Parathyroid adenoma (tissue), 2 donors: ENCODE data around the gene ITPR3.

Experiments used
- H2AFZ ChIP-seq: fragments of 300-600 bp; sonication (generic); one replicate; pipeline ENCODE4 v1.7.0; 2017; ENCODE audit warnings: antibody characterized with exemption, mild to moderate bottlenecking
- H3K27ac ChIP-seq: fragments of 300-600 bp; sonication (generic); one replicate; pipeline ENCODE4 v1.7.0; 2017
- H3K27me3 ChIP-seq: fragments of 300-600 bp; sonication (generic); one replicate; pipeline ENCODE4 v1.7.0; 2017; ENCODE audit warnings: low read length; ENCODE audit not compliant: control insufficient read depth, insufficient read depth
- H3K36me3 ChIP-seq: fragments of 300-600 bp; sonication (generic); one replicate; pipeline ENCODE4 v1.7.0; 2017; ENCODE audit warnings: low read length; ENCODE audit not compliant: control insufficient read depth, insufficient read depth
- H3K4me1 ChIP-seq: fragments of 300-600 bp; sonication (generic); one replicate; pipeline ENCODE4 v1.7.0; 2017; ENCODE audit warnings: control low read depth
- H3K4me2 ChIP-seq: fragments of 300-600 bp; sonication (generic); one replicate; pipeline ENCODE4 v1.7.0; 2017; ENCODE audit warnings: low read length
- H3K4me3 ChIP-seq: fragments of 300-600 bp; sonication (generic); one replicate; pipeline ENCODE4 v1.7.0; 2017; ENCODE audit warnings: low read depth, low read length
- H3K79me2 ChIP-seq: fragments of 300-600 bp; sonication (generic); one replicate; pipeline ENCODE4 v1.7.0; 2017; ENCODE audit warnings: control low read depth
- H3K9ac ChIP-seq: fragments of 300-600 bp; sonication (generic); one replicate; pipeline ENCODE4 v1.7.0; 2017; ENCODE audit warnings: mild to moderate bottlenecking
- H3K9me3 ChIP-seq: fragments of 300-600 bp; sonication (generic); one replicate; pipeline ENCODE4 v1.7.0; 2017; ENCODE audit warnings: low read length; ENCODE audit not compliant: control insufficient read depth
- TF ChIP-seq, protein P1 (sequence below): fragments of 300-600 bp; sonication (generic); IDR thresholded peaks from one replicate; pipeline ENCODE4 v1.7.0; 2017; ENCODE audit warnings: antibody characterized with exemption, mild to moderate bottlenecking
- donor health status: primary hyperparathyroidism.

ITPR3 gene

DNA sequence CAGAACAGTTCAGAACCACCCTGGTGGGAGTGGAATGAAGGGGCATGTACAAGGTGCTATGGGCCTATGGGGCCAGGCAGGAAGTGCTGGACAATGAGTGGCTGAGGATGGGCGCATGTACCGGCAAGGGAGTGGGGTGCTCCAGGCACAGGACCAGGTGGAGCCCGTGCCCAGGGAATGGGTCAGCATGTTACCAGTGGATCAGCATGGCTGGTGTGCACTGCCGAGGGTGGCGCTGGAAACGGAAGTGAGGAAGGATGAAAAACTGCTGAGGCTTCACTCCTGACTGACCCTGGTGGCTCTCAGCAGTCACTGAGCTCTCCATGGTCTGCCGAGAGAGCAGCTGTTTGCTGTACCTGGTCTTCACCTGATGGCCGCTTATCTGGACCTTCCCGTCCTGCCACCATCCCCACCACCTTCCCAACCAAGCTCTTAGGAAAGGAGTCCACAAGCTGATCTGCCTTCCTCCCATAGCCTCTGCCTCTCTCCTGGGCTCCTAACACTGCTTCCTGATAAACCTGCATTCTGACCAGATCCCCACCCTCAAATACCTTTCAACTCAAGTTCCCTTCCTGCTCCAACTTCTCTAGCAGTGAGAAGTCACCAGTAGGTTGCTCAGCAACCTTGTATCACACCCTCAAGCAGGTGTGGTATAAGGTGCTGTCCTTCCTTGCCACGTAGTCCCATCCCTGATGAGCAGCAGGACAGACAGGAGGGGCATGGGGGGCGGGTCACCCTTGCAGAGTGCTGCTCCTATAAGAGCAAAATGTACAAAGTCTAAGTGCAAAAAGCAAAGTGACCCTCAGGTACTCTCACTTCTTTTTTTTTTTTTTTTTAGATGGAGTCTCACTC, 83.3 kb downstream of the ITPR3 start:
- Histone ChIP-seq H3K9me3 (no peaks in the 10 kb centered on the region), H3K27ac (no peak overlapping the region), H3K79me2 (peaks cover 2% of the 10 kb centered on the region), H3K36me3 (no peaks in the 10 kb centered on the region), H3K4me2 (no peak overlapping the region), H2AFZ (no peak overlapping the region), H3K4me1 (no peaks in the 10 kb centered on the region), H3K27me3 (no peaks in the 10 kb centered on the region), H3K9ac (no peak overlapping the region), H3K4me3 (no peak overlapping the region)
- TF ChIP-seq, protein P1, sequence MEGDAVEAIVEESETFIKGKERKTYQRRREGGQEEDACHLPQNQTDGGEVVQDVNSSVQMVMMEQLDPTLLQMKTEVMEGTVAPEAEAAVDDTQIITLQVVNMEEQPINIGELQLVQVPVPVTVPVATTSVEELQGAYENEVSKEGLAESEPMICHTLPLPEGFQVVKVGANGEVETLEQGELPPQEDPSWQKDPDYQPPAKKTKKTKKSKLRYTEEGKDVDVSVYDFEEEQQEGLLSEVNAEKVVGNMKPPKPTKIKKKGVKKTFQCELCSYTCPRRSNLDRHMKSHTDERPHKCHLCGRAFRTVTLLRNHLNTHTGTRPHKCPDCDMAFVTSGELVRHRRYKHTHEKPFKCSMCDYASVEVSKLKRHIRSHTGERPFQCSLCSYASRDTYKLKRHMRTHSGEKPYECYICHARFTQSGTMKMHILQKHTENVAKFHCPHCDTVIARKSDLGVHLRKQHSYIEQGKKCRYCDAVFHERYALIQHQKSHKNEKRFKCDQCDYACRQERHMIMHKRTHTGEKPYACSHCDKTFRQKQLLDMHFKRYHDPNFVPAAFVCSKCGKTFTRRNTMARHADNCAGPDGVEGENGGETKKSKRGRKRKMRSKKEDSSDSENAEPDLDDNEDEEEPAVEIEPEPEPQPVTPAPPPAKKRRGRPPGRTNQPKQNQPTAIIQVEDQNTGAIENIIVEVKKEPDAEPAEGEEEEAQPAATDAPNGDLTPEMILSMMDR = no peak

DNA sequence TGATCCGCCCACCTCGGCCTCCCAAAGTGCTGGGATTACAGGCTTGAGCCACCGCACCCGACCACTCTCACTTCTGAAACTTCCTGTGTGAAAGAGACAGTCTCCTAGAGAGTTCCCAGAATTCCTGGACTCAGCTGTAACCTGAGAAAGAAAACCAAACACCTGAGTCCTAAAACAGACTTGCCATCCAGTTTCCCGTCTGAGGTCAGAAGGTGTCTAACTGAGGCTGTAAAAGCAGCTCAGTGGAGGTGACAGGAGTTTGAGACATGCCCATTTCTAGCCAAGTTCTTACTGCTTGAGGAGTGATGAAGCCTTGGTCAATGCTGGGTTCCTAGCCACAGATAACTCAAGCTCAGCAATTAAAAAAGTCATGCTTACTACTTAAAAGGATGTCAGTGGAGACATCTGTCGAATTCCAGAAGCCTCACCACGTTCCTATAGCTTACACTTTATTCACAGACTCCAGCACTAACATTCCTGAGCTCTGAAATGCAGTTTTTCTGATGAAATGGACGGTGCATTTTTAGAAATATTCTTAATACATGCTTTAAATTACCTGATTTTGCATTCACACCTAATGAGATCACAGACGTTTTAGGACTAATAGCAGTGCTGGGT, 84.3 kb downstream of the ITPR3 start:
- Histone ChIP-seq H3K27ac (no peak overlapping the region), H3K4me2 (no peak overlapping the region), H3K4me3 (no peak overlapping the region), H3K4me1 (no peaks in the 10 kb centered on the region), H3K79me2 (peaks cover 3% of the 10 kb centered on the region), H3K27me3 (no peaks in the 10 kb centered on the region), H3K9me3 (no peaks in the 10 kb centered on the region), H2AFZ (no peak overlapping the region), H3K36me3 (no peaks in the 10 kb centered on the region), H3K9ac (no peak overlapping the region)
- TF ChIP-seq, protein P1 = no peak

DNA sequence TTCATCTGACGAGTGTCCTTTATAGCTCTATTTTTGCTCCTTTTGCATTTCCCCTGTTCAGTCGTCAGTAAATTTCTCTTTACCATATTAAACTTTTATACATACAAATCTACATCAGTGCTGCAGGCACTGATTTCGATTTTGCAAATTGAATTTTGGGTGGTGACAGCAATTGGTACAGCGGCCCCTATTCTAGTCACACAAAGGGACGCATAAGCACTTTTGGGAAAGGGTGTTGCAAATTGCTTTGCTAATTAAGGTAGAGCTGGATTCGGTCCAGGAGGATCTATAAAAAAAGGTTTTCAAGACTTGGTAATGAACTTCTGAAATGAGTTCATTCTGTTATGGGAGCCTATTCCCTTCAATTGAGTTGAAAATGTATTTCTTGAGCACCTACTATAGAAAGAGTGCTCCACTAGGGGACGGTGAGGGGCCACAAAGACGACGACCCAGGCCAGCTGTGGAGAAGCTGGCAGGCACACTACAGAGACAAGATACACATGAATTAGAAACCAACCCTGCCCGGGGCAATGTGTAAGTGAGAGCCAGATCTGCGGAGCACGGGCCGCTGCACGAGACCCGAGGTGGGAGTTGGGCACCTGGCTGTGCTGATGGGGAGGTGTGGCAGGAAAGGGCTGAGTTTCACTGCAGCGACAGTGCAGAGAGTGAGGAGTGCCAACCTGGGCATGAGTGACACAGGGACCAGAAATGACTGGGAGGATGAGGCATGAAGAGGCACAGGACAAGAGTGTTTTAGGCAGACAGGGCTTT, 85.0 kb downstream of the ITPR3 start:
- H2AFZ ChIP-seq = no peak overlapping the region
- TF ChIP-seq, protein P1 = no peak
- H3K4me2 ChIP-seq = no peak overlapping the region
- H3K79me2 ChIP-seq = peaks cover 5% of the 10 kb centered on the region
- no peaks in the 10 kb centered on the region for H3K9me3 ChIP-seq
- H3K27ac ChIP-seq = no peak overlapping the region
- no peaks in the 10 kb centered on the region for H3K27me3 ChIP-seq
- H3K9ac ChIP-seq = no peak overlapping the region
- H3K4me1 ChIP-seq = no peaks in the 10 kb centered on the region
- no peak overlapping the region for H3K4me3 ChIP-seq
- no peaks in the 10 kb centered on the region for H3K36me3 ChIP-seq

DNA sequence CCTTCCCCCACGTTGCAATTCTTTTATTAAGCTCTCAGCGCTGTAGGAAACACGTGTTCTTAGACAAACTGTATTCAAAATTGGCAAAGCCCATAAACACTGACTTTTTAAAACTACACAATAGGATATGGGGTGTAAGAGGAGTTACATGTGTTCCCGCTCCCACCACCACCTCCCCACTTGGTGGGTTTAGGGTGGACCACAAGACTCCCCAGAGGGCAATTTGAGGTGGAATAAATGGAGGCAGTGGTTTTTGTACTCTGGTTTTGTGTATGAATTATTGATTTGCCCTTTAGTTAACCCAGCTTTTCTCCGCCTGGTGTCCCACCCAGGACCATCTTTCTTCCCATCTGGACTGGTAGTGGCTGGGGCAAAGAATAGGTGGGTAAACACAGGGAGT, 86.6 kb downstream of the ITPR3 start:
- Histone ChIP-seq H3K27me3 (no peaks in the 10 kb centered on the region), H3K9me3 (no peaks in the 10 kb centered on the region), H3K9ac (no peak overlapping the region), H3K79me2 (peaks cover 3% of the 10 kb centered on the region), H3K27ac (no peak overlapping the region), H2AFZ (no peak overlapping the region), H3K36me3 (no peaks in the 10 kb centered on the region), H3K4me1 (no peaks in the 10 kb centered on the region), H3K4me3 (no peak overlapping the region), H3K4me2 (no peak overlapping the region)
- TF ChIP-seq, protein P1 = no peak
